SU-DHL-6 (cell line): ENCODE data around the gene CRYGA.

Experiments
- CTCF ChIP-seq: fragments of 200-600 bp; sonication (generic); IDR thresholded peaks from one replicate; pipeline ENCODE4 v1.5.1; 2017; ENCODE audit warnings: antibody characterized with exemption, mild to moderate bottlenecking, low read length, moderate library complexity; ENCODE audit not compliant: insufficient read depth, poor library complexity, severe bottlenecking
- EZH2phosphoT487 ChIP-seq: fragments of 200-600 bp; sonication (generic), shearing (Covaris generic); conservative IDR thresholded peaks from 2 replicates; pipeline ENCODE4 v1.6.1; 2018; ENCODE audit warnings: mild to moderate bottlenecking, antibody characterized with exemption, low read length, moderate library complexity, mixed read lengths

GRCh38 chr2:208146006-208146405, 17.4 kb downstream of the CRYGA start, which contains the start of gene CRYGB:
- TF ChIP-seq CTCF (no peak), EZH2phosphoT487 (no peak)
